ENCODE measurements around the gene CSF1R.

DNA sequence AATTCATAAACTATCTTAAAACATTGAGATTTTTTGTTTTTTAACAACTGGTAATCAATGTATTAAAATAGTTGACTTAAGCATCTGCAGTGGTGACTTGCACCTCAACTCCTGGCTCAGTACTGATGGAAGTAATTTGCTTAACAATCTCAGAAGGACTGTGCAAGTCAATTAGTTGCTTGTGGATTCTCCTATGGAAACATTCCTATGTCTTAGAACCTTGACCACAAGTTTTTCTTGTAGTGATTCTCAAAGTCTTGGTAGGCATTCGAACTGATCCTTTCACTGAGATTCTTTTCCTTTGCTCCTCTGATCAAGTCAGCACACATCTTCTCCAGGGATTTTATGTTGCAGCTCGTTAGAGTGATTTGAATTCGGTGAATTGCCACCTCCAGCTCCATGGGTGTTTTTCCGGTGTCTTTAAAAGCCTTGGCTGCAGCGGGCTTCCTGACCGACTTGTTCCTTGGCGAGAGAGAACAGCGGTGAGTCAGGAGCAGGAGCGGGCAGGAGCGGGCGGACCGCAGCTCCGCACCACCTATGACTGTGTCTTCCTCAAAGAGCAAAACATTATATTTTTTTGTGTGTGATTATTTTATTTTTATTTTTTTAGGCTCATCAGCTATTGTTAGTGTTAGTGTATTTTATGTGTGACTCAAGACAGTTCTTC lies 64.7 kb downstream of the CSF1R start:
- TF ChIP-seq, protein P1, sequence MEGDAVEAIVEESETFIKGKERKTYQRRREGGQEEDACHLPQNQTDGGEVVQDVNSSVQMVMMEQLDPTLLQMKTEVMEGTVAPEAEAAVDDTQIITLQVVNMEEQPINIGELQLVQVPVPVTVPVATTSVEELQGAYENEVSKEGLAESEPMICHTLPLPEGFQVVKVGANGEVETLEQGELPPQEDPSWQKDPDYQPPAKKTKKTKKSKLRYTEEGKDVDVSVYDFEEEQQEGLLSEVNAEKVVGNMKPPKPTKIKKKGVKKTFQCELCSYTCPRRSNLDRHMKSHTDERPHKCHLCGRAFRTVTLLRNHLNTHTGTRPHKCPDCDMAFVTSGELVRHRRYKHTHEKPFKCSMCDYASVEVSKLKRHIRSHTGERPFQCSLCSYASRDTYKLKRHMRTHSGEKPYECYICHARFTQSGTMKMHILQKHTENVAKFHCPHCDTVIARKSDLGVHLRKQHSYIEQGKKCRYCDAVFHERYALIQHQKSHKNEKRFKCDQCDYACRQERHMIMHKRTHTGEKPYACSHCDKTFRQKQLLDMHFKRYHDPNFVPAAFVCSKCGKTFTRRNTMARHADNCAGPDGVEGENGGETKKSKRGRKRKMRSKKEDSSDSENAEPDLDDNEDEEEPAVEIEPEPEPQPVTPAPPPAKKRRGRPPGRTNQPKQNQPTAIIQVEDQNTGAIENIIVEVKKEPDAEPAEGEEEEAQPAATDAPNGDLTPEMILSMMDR (IDR thresholded peaks at IDR 0.05), result no peak
- TF ChIP-seq POLR2AphosphoS5 (IDR thresholded peaks at IDR 0.05) (no peak), POLR2A (IDR thresholded peaks at IDR 0.05) (no peak)

Measured in breast epithelium (tissue), 3 donors.